Kidney tubule cell (primary cell): ENCODE measurements around the gene NAE1.
A peak's percentile ranks its signal among the peaks of the same experiment; 100 is the strongest.

ENCODE experiments used
- DNase-seq: peaks from one replicate; pipeline ENCODE4 v3.0.0-alpha.2; 2018; ENCODE audit warnings: low spot score

The NAE1 gene

GRCh38 chr16:66850115-66850815, 19.5 kb upstream of the NAE1 start:
- DNase-seq: no peak

- DNase-seq: no peak
These were observed 18.8 kb upstream of the NAE1 start for GRCh38 chr16:66849549-66849948.

- DNase-seq: no peak
These were observed 18.2 kb upstream of the NAE1 start for GRCh38 chr16:66849021-66849420.

GRCh38 chr16:66848172-66848571, 17.4 kb upstream of the NAE1 start:
- no peak for DNase-seq

GRCh38 chr16:66847533-66848067, 16.8 kb upstream of the NAE1 start:
- DNase-seq: no peak

GRCh38 chr16:66846831-66847230, 16.1 kb upstream of the NAE1 start:
- DNase-seq: no peak

GRCh38 chr16:66846266-66846665, 15.5 kb upstream of the NAE1 start:
- no peak for DNase-seq

GRCh38 chr16:66845791-66846221, 15.0 kb upstream of the NAE1 start:
- DNase-seq: no peak

- no peak for DNase-seq
These were observed 14.3 kb upstream of the NAE1 start for GRCh38 chr16:66845080-66845410.

GRCh38 chr16:66844342-66845079, 13.7 kb upstream of the NAE1 start, which contains the start of gene CA7:
TSS of gene CA7 (plus strand) at chr16:66844414. CDS start at chr16:66844488, 74 bp downstream.
- DNase-seq: no peak

GRCh38 chr16:66844009-66844341, 13.2 kb upstream of the NAE1 start:
- DNase-seq: no peak

- no peak for DNase-seq
These were observed 12.4 kb upstream of the NAE1 start for GRCh38 chr16:66843191-66843590.

GRCh38 chr16:66842765-66843164, 12.0 kb upstream of the NAE1 start:
- no peak for DNase-seq

GRCh38 chr16:66841366-66841765, 10.6 kb upstream of the NAE1 start:
- no peak for DNase-seq

- DNase-seq: no peak
These were observed 10.1 kb upstream of the NAE1 start for GRCh38 chr16:66840883-66841282.

- DNase-seq: peak; percentile 60
These were observed 4.0 kb upstream of the NAE1 start for GRCh38 chr16:66834746-66835145.

GRCh38 chr16:66832661-66833305, 2.0 kb upstream of the NAE1 start:
- DNase-seq: peak; percentile 11

- no peak for DNase-seq
These were observed 1.4 kb upstream of the NAE1 start for GRCh38 chr16:66832190-66832589.

GRCh38 chr16:66824006-66824405, 6.8 kb downstream of the NAE1 start:
- peak; percentile 13 for DNase-seq

- no peak for DNase-seq
These were observed 16.0 kb downstream of the NAE1 start for GRCh38 chr16:66814734-66815133.

GRCh38 chr16:66811043-66811442, 19.7 kb downstream of the NAE1 start:
- no peak for DNase-seq

GRCh38 chr16:66810391-66810790, 20.4 kb downstream of the NAE1 start:
- no peak for DNase-seq

- DNase-seq: no peak
These were observed 21.0 kb downstream of the NAE1 start for GRCh38 chr16:66809765-66810164.
